Measurements from ENCODE around the gene RAB3GAP1. TPM values are rescaled to one million over a fixed set of nuclear protein-coding genes. Genes with fewer than 3 reads are reported as not detected.

Gene RAB3GAP1
- total RNA-seq (10 to 100 TPM; 40.5 to 45.9 TPM), polyA plus RNA-seq (ENCODE audit: insufficient read depth, low read depth, low replicate concordance) (39.9 TPM)
- long read RNA-seq, donor 1, full-length matches to known transcripts = 10 of 10 reads
- long read RNA-seq, donor 1, partial matches to known transcripts = 0 of 10 reads
- long read RNA-seq, donor 1, other reads (novel, unspliced or antisense) = 0 of 10 reads
- long read RNA-seq, donor 2, full-length matches to known transcripts = 8 of 13 reads
- long read RNA-seq, donor 2, partial matches to known transcripts = 5 of 13 reads
- long read RNA-seq, donor 2, other reads (novel, unspliced or antisense) = 0 of 13 reads

- peak within 1 kb of the TSS; percentile 96 to 97 for H3K27ac ChIP-seq
- H3K9me3 ChIP-seq = no peaks in the 10 kb centered on the region
- intact Hi-C loops (cut with DNase I; ENCODE audit: low total_unique reads) = no loop called here
- 0 to 1% methylated on average over 45 of the region's 45 CpGs for WGBS, 2 donors
- peak; percentile 86 for DNase-seq
- H3K27me3 ChIP-seq = no peaks in the 10 kb centered on the region
- H3K4me1 ChIP-seq = no peaks in the 10 kb centered on the region
- no peaks in the 10 kb centered on the region for H3K36me3 ChIP-seq (ENCODE audit: low read depth, missing control alignments)
- H3K4me3 ChIP-seq = peak within 1 kb of the TSS; percentile 98 to 99
- no peak for TF ChIP-seq CTCF (IDR thresholded peaks at IDR 0.05)
- no peak for TF ChIP-seq POLR2A (IDR thresholded peaks at IDR 0.05)
Observed at GRCh38 chr2:135052042-135052876, at the start of gene RAB3GAP1. TSS of gene RAB3GAP1 (plus strand) at chr2:135052292. CDS start at chr2:135052308, 16 bp downstream.

- WGBS, 2 donors = 94 to 95% methylated on average over 4 of the region's 4 CpGs
- TF ChIP-seq POLR2A (IDR thresholded peaks at IDR 0.05) = no peak
- TF ChIP-seq CTCF (IDR thresholded peaks at IDR 0.05) = no peak
- intact Hi-C loops (cut with DNase I; ENCODE audit: low total_unique reads) = no loop called here
- no peak for DNase-seq
- Histone ChIP-seq H3K9me3 (no peaks in the 10 kb centered on the region), H3K27ac (no peak overlapping the region), H3K4me3 (no peak overlapping the region), H3K27me3 (no peaks in the 10 kb centered on the region), H3K4me1 (no peaks in the 10 kb centered on the region), H3K36me3 (ENCODE audit: low read depth, missing control alignments) (no peaks in the 10 kb centered on the region)
Observed at GRCh38 chr2:135002836-135003235, 49.3 kb upstream of the RAB3GAP1 start.

GRCh38 chr2:135004005-135004746 lies 47.9 kb upstream of the RAB3GAP1 start:
- TF ChIP-seq POLR2A (IDR thresholded peaks at IDR 0.05) = no peak
- TF ChIP-seq CTCF (IDR thresholded peaks at IDR 0.05) = peak; percentile 58 to 81 (median 67)
- DNase-seq = peak; percentile 80
- Histone ChIP-seq H3K36me3 (ENCODE audit: low read depth, missing control alignments) (no peaks in the 10 kb centered on the region), H3K9me3 (no peaks in the 10 kb centered on the region), H3K4me1 (no peaks in the 10 kb centered on the region), H3K27ac (no peak overlapping the region), H3K4me3 (no peak overlapping the region), H3K27me3 (no peaks in the 10 kb centered on the region)
- intact Hi-C loops (cut with DNase I; ENCODE audit: low total_unique reads) = no loop called here
- 7 to 9% methylated on average over 17 of the region's 17 CpGs for WGBS, 2 donors

GRCh38 chr2:135005753-135006152 lies 46.3 kb upstream of the RAB3GAP1 start:
- no peaks in the 10 kb centered on the region for H3K36me3 ChIP-seq (ENCODE audit: low read depth, missing control alignments)
- no peak for TF ChIP-seq POLR2A (IDR thresholded peaks at IDR 0.05)
- TF ChIP-seq CTCF (IDR thresholded peaks at IDR 0.05) = no peak
- H3K4me3 ChIP-seq = no peak overlapping the region
- H3K27ac ChIP-seq = no peak overlapping the region
- no peaks in the 10 kb centered on the region for H3K9me3 ChIP-seq
- no peak for DNase-seq
- H3K4me1 ChIP-seq = no peaks in the 10 kb centered on the region
- 59 to 65% methylated on average over 3 of the region's 3 CpGs for WGBS, 2 donors
- no peaks in the 10 kb centered on the region for H3K27me3 ChIP-seq
- intact Hi-C loops (cut with DNase I; ENCODE audit: low total_unique reads) = no loop called here

Data from testis (tissue), 5 donors.